ENCODE measurements around the gene PGM5.

GRCh38 chr9:68476847-68477246, 120.4 kb downstream of the PGM5 start:
- TF ChIP-seq TCF12 (IDR thresholded peaks at IDR 0.05; ENCODE audit: low read depth): no peak
- no peak for TF ChIP-seq ZBTB7A (IDR thresholded peaks at IDR 0.05; ENCODE audit: low read depth)
- TF ChIP-seq, protein P1, sequence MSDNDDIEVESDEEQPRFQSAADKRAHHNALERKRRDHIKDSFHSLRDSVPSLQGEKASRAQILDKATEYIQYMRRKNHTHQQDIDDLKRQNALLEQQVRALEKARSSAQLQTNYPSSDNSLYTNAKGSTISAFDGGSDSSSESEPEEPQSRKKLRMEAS (IDR thresholded peaks at IDR 0.05): no peak

All from Ishikawa (cell line).